ENCODE data around the gene SMAP1.

Gene SMAP1

GRCh38 chr6:70844301-70844700 is 176.6 kb downstream of the SMAP1 start:
- no peak for DNase-seq

DNA sequence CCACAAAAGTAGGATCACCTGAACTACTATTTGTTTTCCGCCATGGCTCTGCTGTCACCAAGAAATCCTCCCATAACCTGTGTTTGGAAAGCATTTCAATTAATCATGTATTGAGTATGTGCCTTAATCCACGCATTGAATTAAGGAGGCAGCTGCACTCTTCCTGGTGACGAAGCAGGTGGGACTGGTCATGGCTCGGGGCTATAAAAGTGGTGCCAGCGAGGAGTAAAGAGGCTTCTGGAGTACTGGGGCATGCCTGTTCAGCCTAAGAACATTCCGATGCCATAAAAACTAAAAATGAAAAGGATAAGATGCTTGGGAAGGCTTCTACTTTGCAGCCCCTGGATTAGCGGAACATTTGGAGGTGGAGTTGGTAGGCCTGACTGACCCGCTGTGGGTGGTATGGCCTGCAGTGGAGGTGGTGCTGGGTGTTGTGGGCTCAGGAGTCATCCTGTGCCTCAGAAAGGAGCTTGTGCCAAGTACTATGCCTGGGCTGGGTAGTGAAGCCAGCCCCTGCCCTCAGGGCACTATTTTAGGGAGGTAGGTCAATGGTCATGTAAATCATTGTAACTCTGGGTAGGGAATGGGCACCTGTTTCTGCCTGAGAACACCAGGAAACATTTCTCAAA is 178.6 kb downstream of the SMAP1 start:
- DNase-seq, result no peak

DNA sequence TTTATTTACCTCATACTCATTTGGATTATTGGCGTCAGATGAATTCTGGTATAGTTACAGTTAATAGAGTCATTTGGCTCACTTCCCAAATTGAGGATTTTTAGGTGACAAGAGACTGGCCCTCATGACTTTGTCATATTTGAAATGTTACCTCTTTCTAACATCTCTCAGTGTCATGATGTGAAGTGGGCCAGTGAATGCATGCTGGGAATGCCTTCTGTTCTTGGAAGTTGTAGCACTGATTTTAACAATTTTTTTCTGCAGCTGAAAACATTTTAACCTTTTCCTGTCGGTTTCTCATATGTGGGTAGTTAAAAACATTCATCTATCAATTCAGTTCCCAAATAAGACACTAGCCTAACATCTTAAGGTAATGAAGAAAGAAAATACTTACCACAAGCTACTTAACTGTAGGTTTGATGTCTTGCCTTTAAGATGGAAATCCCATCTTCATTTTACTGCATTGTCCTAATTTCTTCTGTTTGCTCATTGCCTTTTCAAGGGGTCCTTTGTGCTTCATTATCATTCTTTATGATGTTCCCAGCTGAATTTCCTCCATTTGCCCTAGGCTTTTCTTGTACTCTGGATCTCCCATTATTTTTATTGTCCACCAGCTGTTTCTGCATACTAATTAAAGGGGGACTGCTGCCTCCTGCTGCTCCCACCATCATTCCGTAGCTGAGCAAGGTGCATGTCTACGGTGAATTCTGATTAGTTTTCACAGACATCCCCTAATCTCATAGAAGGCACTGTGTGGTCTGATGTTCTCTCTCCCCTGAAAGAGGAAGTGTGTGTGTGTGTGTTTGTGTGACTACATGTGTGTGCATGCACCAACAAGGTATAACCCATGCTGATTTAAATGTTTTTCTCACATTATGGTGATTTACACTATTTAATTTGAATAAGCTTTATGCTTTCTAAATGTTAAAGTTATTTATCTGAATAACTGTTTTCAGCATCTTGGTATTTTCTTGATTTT is 179.7 kb downstream of the SMAP1 start:
- no peak for DNase-seq

DNA sequence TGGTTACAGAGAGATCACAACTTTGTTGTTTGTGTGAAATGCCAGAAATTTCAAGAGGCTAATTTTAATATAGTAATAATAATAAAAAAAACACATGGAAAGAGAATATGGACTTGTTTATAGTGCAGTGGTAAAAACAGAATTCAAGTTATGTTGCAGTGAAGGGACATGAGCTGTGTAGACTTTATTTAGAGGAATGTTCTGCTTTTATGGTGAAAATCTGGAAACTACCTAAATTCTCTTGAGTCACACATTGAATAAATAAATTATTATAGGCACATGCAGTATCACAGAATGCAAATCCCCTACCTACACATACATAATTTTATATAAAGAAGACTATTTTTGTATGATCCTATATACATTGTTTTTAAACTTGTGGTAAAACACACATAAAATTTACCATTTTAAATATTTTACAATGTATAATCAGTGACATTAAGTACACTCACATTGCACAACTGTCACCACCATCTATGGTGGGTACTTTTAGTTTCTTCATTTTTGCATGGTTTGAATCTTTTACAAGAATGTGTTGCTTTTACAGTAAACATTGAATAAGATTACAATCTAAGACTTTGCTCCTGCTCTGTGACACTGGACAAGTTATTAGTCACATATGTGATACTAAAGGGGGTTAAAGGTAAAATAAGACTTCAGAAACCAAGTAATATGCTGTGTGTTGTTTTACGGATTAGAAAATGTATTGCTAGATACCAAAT is 181.8 kb downstream of the SMAP1 start:
- no peak for DNase-seq

- DNase-seq, result no peak
Measured at GRCh38 chr6:70852667-70853246, 185.1 kb downstream of the SMAP1 start.

- no peak for DNase-seq
Measured at GRCh38 chr6:70857387-70858077, 189.8 kb downstream of the SMAP1 start.

- no peak for DNase-seq
Measured at GRCh38 chr6:70860045-70860444, 192.4 kb downstream of the SMAP1 start.

GRCh38 chr6:70860920-70861319 is 193.2 kb downstream of the SMAP1 start:
- DNase-seq, result no peak

DNA sequence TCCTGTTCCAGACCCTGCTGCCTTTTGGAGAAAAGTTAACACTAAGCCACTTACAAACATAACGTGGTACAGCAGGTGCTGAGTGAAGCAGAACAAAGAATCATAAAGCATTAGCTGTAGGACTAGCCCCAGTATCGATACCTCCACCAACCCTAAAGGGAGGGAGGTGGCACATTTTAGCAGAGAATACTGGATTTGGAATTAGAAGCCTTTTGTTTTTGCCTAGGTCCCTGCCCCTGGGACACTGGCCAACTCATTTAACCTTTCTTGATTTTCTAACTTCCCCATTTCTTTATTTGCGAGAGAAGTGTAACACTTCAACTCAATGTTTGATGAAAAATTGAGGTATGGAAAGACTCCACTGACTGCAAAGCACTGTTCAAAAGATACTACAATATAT is 195.7 kb downstream of the SMAP1 start:
- DNase-seq, result no peak

DNA sequence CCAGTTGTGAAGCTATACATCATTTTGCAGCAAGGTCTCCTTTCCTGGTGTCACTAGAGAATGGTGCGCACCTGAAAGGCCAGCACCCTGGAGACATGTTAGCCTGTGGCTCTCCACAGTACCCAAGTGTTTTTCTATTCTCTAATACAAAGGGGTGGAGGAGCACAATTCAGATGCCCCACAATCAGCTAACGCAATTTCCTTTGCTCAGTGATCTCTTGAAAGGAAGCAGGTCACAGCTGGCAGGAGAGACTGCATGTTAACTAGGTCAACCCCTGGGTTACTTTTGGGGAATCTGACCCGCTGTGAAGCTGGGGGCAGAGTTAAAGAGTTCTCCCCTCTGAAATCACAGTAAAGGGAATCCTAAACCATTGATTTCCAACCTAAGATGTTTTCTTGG is 196.7 kb downstream of the SMAP1 start:
- no peak for DNase-seq

GRCh38 chr6:70872469-70872868 is 204.8 kb downstream of the SMAP1 start:
- no peak for DNase-seq

- DNase-seq, result no peak
Measured at GRCh38 chr6:70874181-70874913, 206.7 kb downstream of the SMAP1 start.

GRCh38 chr6:70879496-70879895 is 211.8 kb downstream of the SMAP1 start:
- DNase-seq, result no peak

- peak; percentile 41 for DNase-seq
Measured at GRCh38 chr6:70884074-70884983, 216.6 kb downstream of the SMAP1 start.

- no peak for DNase-seq
Measured at GRCh38 chr6:70886071-70886470, 218.4 kb downstream of the SMAP1 start.

DNA sequence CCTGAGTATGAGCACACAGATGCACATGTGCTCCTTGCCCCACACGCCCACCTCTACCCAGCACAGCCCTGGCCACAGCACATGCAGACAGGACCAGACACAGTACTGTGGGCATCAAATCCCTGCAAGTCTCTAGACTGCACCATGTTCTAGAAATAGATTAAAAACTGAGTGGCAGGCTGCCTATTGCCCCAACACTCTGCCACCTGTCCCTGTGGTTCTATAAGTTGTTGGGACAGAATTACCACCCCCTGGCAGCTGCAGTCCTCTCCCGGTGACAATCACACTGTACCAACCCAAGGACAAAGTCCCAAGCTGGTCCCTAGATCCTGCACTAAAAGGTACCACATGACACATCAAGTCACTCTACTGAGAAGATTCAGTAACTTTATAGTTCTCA is 219.0 kb downstream of the SMAP1 start:
- DNase-seq, result no peak

- DNase-seq, result no peak
Measured at GRCh38 chr6:70889270-70889669, 221.6 kb downstream of the SMAP1 start.

DNA sequence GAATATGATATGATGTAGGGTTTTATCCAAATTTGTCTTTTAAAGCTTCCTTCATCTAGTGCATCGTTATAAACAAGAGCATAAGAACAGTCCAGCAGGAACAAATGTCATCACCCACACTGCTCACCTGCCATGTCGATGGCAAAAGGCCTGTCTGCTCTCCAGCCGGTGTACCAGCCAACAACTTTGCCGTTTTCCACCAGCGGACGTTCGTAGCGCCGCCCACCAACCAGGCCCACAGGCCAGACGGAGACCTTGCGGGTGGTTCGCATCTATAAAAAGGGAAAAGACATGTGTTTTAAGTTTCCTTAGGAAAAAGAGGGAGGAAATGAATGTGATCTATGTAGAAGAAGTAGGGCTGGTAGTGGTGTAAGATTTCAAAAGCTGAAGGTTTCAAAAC is 226.3 kb downstream of the SMAP1 start:
- no peak for DNase-seq

DNA sequence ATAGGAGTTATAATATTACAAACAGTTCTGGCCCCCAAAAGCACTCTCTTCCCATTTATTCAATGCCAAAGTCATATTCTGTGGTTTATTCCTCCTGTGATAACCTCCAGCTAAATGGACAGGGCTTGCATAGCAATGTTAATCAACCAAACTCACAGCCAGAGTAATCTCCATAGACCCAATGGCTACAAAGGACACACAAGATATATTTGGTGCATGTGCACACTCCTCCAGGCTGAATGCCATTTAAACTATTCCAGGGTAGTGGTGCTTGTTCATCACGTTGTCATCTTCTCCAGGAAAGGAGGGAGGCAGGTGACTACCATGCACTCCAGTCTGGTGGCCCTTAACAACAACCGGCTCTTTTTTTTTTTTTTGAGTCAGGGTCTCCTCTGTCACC is 232.4 kb downstream of the SMAP1 start:
- DNase-seq, result no peak

- no peak for DNase-seq
Measured at GRCh38 chr6:70901324-70901723, 233.6 kb downstream of the SMAP1 start.
